Esophagus (tissue), 2 donors: Measurements from ENCODE around the gene WNT2. TPM values are rescaled to one million over a fixed set of nuclear protein-coding genes. Genes with fewer than 3 reads are reported as not detected.

Experiments used
- H3K27ac ChIP-seq, 2 donors: one replicate each; pipeline ENCODE4 v1.5.1; 2013; ENCODE audit warnings: low read depth in 2 of 2, mild to moderate bottlenecking in 2 of 2, inconsistent platforms in 1 of 2, low read length in 1 of 2, moderate library complexity in 1 of 2
- H3K27me3 ChIP-seq, 2 donors: one replicate each; pipeline ENCODE4 v1.6.1; 2013; ENCODE audit warnings: low read length in 2 of 2, control low read depth in 1 of 2, mild to moderate bottlenecking in 1 of 2; ENCODE audit not compliant: insufficient read depth in 2 of 2, control insufficient read depth in 1 of 2
- H3K36me3 ChIP-seq, 2 donors: one replicate each; pipeline ENCODE4 v1.6.1; 2013; ENCODE audit warnings: low read length in 1 of 2; ENCODE audit not compliant: control insufficient read depth in 2 of 2, insufficient read depth in 2 of 2
- H3K4me1 ChIP-seq, 2 donors: one replicate each; pipeline ENCODE4 v1.6.1; 2013; ENCODE audit warnings: low read length in 1 of 2; ENCODE audit not compliant: control insufficient read depth in 2 of 2, insufficient read depth in 2 of 2
- H3K4me3 ChIP-seq, 2 donors: one replicate each; pipeline ENCODE4 v1.5.1; 2013; ENCODE audit warnings: low read length in 2 of 2, mild to moderate bottlenecking in 2 of 2, low read depth in 1 of 2, moderate library complexity in 1 of 2
- H3K9me3 ChIP-seq, 2 donors: one replicate each; pipeline ENCODE4 v1.6.1; 2013; ENCODE audit warnings: mild to moderate bottlenecking in 2 of 2, low read depth in 1 of 2, low read length in 1 of 2, moderate library complexity in 1 of 2; ENCODE audit not compliant: control insufficient read depth in 2 of 2, insufficient read depth in 1 of 2
- WGBS, 2 donors: extraction: QIAGEN DNeasy Blood & Tissue Kit; methylation state at CpG; one replicate each; pipeline ENCODE4 v1.1.7; 2013; 5-methylcytosine and 5-hydroxymethylcytosine counted together
- polyA plus RNA-seq, 2 donors: library from polyadenylated mRNA; stranded (reverse); fragments of 200-250 nt; gene quantifications; one replicate each; pipeline ENCODE4 v1.2.3, GENCODE V29; 2013
- donor health status: healthy with polysubstance abuse.
- donor health status: Bipolar disorder and iron deficiency.

The WNT2 gene
- under 1 TPM in 1 of 2 donors, not detected in 1; 0.02 TPM for polyA plus RNA-seq

DNA sequence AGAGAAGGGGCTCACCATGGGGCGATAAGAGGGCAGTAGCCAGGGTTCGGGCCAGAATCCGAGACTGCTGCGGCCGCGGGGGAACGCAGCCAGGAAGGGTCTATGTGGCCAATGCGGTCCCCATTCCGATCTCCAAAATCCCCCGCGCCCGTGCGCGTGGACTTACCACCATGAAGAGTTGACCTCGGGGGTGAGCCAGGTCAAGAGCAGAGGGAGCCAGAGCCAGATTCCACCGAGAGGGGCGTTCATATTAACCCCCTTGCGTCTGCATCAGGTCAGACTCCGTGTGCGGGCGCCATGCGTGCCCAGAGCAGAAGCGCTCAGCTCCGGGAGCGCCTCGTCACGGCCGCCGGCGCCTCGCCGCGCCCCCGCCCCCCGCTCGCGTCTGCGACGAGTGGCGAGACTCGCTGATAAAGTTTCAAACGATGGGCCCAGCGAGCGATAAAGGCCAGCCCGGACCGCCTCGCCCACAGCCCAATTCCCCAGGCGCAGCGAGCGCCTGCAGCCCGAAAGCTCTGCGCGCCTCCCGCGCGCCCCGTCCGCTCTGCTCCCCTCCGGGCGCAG is at the start of gene WNT2:
Gene WNT2, minus strand, starts transcription at position 318 of the 564 bp plus-strand sequence. Its CDS starts 69 bp downstream, at position 249.
- H3K36me3 ChIP-seq = no peaks in the 10 kb centered on the region
- no peaks in the 10 kb centered on the region for H3K9me3 ChIP-seq
- H3K27ac ChIP-seq = no peak within 1 kb of the TSS
- 2% methylated on average over 59 to 60 of the region's 60 CpGs for WGBS, 2 donors
- H3K4me3 ChIP-seq = peak within 1 kb of the TSS; percentile 30 to 31
- peaks cover 5 to 15% of the 10 kb centered on the region in 2 donors for H3K4me1 ChIP-seq
- peaks cover 0 to 22% of the 10 kb centered on the region in 2 donors for H3K27me3 ChIP-seq

GRCh38 chr7:117372073-117372472 is 49.2 kb upstream of the WNT2 start:
- no peaks in the 10 kb centered on the region for H3K4me1 ChIP-seq
- H3K27ac ChIP-seq = no peak overlapping the region
- H3K36me3 ChIP-seq = no peaks in the 10 kb centered on the region
- 92 to 95% methylated on average over 1 of the region's 1 CpG for WGBS, 2 donors
- no peaks in the 10 kb centered on the region for H3K9me3 ChIP-seq
- H3K4me3 ChIP-seq = no peak overlapping the region
- H3K27me3 ChIP-seq = peaks cover 0 to 3% of the 10 kb centered on the region in 2 donors

- Histone ChIP-seq H3K27me3 (no peaks in the 10 kb centered on the region), H3K36me3 (no peaks in the 10 kb centered on the region), H3K4me3 (no peak overlapping the region), H3K4me1 (no peaks in the 10 kb centered on the region), H3K27ac (no peak overlapping the region), H3K9me3 (no peaks in the 10 kb centered on the region)
Measured at GRCh38 chr7:117364339-117365080, 41.7 kb upstream of the WNT2 start.

DNA sequence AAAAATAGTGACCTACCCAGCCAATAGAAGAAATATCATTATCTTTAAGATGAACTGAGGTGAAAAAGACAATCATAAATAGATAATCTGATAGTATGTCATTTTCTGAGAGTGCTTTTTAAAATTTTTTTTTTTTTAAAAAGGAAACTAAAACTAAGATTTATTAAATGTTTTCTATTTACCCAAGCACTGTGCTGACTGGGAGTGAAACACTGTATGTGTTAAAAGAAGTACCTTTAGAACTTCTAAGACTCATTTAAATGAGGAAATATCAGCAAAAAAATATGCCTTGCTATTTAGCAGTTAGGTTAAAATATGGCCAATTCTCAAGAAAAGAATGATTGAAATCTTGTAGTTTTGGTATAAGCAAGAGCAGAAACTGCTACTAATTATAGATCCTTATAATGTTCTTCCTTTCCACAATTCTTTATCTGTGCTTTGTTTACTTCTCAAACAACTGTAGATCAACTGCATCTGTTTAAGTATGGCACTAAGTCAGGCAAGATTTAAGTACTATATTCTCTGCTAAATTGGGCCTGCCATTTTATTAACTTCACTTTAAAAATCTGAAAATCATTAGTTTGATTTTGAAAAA is 39.5 kb upstream of the WNT2 start:
- H3K27ac ChIP-seq = no peak overlapping the region
- H3K4me1 ChIP-seq = no peaks in the 10 kb centered on the region
- H3K9me3 ChIP-seq = no peaks in the 10 kb centered on the region
- H3K4me3 ChIP-seq = no peak overlapping the region
- no peaks in the 10 kb centered on the region for H3K27me3 ChIP-seq
- no peaks in the 10 kb centered on the region for H3K36me3 ChIP-seq

GRCh38 chr7:117350027-117350426 is 27.2 kb upstream of the WNT2 start:
- Histone ChIP-seq H3K4me3 (no peak overlapping the region), H3K27ac (no peak overlapping the region), H3K9me3 (peaks cover 0 to 2% of the 10 kb centered on the region in 2 donors), H3K27me3 (no peaks in the 10 kb centered on the region), H3K36me3 (no peaks in the 10 kb centered on the region), H3K4me1 (no peaks in the 10 kb centered on the region)
- 65 to 77% methylated on average over 1 of the region's 1 CpG for WGBS, 2 donors

DNA sequence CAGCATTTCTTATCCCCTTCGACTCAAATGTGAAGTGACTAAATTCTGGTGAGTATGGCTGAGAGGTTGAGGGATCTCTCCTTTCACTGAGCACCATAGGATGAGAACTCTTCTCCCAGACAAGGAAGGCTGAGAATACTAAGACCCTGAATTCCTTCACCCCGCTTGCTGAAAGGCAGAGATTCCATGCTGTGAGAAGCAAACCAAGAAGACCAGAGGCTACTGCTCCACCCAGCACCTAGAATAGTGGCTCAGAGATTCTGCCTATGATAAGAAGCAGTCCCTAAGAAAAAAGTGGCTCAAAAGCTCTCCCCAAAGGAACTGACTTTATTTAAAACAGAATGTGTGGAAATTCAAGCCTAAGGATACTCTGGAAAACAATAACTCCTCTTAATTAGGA is 26.7 kb upstream of the WNT2 start:
- H3K9me3 ChIP-seq = peaks cover 0 to 2% of the 10 kb centered on the region in 2 donors
- WGBS, 2 donors = 79 to 94% methylated on average over 2 of the region's 2 CpGs

DNA sequence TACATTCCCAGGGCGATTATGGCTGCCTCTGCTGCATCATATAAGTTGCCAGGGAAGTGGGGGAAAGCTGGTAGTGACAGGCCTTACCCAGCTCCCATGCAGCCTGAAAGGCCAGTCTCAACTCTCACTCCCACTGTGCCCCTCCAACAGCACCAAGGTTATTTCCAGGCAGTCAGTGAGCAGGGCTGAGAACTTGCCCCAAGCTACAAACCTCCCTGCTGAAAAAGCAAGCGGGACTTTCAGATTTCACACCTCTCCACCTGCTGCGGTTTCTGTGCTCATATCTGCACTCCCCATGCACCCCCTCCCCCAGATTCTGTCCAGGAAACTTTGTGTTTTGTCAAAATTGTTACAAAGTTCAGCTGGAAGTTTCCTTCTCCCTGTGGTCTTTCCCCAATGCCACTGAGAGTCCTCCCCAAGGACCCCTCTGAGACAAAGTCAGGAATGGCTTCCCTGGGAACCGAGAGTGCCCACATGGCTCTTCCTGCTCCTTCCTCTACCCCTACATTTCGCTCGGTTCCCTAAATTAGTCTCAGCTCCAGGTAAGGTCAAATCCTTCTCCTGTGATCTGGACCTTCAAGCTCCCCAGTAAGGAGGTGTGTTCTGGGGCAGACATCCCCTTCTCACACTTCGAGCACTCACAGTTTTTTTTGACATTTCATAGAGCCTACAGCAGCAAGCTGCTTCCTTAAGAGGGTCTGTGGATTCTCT is 25.3 kb upstream of the WNT2 start:
- no peak overlapping the region for H3K4me3 ChIP-seq
- no peaks in the 10 kb centered on the region for H3K36me3 ChIP-seq
- whole genome bisulfite sequencing, 2 donors = 85 to 87% methylated on average over 7 of the region's 7 CpGs
- peaks cover 0 to 2% of the 10 kb centered on the region in 2 donors for H3K9me3 ChIP-seq
- no peak overlapping the region for H3K27ac ChIP-seq
- H3K27me3 ChIP-seq = no peaks in the 10 kb centered on the region
- no peaks in the 10 kb centered on the region for H3K4me1 ChIP-seq

More for the DNA sequence above, 26.7 kb upstream of the WNT2 start:
- Histone ChIP-seq H3K27me3 (no peaks in the 10 kb centered on the region), H3K4me1 (no peaks in the 10 kb centered on the region), H3K27ac (no peak overlapping the region), H3K36me3 (no peaks in the 10 kb centered on the region), H3K4me3 (no peak overlapping the region)

DNA sequence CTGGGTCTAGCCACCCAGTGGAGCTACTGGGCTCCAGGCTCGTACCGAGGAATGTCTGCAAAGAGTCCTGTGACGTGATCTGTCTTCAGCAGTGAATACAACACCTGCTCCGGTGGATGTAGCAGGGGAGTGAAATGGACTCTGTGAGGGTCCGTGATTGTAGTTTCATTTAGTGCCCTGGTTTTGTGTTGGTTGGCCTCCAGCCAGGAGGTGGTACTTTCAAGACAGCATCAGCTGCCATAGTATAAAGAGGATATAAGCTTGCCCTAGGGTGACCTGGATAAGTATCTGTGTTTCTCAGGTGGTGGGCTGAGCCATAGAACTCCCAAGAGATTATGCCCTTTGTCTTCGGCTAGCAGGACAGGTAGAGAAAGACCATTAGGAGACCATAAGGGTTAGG is 24.6 kb upstream of the WNT2 start:
- no peaks in the 10 kb centered on the region for H3K36me3 ChIP-seq
- WGBS, 2 donors = 83% methylated on average over 6 of the region's 6 CpGs
- H3K9me3 ChIP-seq = peaks cover 0 to 2% of the 10 kb centered on the region in 2 donors

GRCh38 chr7:117346161-117346560 is 23.3 kb upstream of the WNT2 start:
- H3K36me3 ChIP-seq = no peaks in the 10 kb centered on the region
- no peak overlapping the region for H3K27ac ChIP-seq
- H3K4me3 ChIP-seq = no peak overlapping the region
- H3K4me1 ChIP-seq = no peaks in the 10 kb centered on the region
- H3K27me3 ChIP-seq = no peaks in the 10 kb centered on the region
- H3K9me3 ChIP-seq = peaks cover 0 to 2% of the 10 kb centered on the region in 2 donors

More for the DNA sequence above, 24.6 kb upstream of the WNT2 start:
- H3K27me3 ChIP-seq = no peaks in the 10 kb centered on the region
- H3K4me3 ChIP-seq = no peak overlapping the region
- H3K4me1 ChIP-seq = no peaks in the 10 kb centered on the region
- no peak overlapping the region for H3K27ac ChIP-seq
